ENCODE data around the gene DCUN1D3.
"Not testable (repeated sequence)": the region's sequence is repeated elsewhere in the genome, so short reads cannot be mapped to it uniquely, and the experiment has no call there.

The DCUN1D3 gene

GRCh38 chr16:20887207-20887606 lies 13.0 kb downstream of the DCUN1D3 start:
- peak in 1 of 5 experiments; percentile 36 for DNase-seq

- no peak for DNase-seq
Observed at GRCh38 chr16:20886320-20886719, 13.8 kb downstream of the DCUN1D3 start.

- peak in 1 of 5 experiments; percentile 86 for DNase-seq
Observed at GRCh38 chr16:20884240-20884556, 16.0 kb downstream of the DCUN1D3 start.

- DNase-seq = no peak
Observed at GRCh38 chr16:20883554-20884239, 16.5 kb downstream of the DCUN1D3 start.

GRCh38 chr16:20881503-20881878 lies 18.7 kb downstream of the DCUN1D3 start:
- DNase-seq = no peak

- DNase-seq = no peak
Observed at GRCh38 chr16:20880867-20881502, 19.2 kb downstream of the DCUN1D3 start.

GRCh38 chr16:20879175-20880040 lies 20.8 kb downstream of the DCUN1D3 start:
- DNase-seq = peak in 1 of 5 experiments; percentile 69

- DNase-seq = no peak
Observed at GRCh38 chr16:20878682-20879147, 21.4 kb downstream of the DCUN1D3 start.

- peak in 1 of 5 experiments; percentile 47 for DNase-seq
Observed at GRCh38 chr16:20875355-20875650, 24.9 kb downstream of the DCUN1D3 start.

- no peak for DNase-seq
Observed at GRCh38 chr16:20874088-20874581, 26.0 kb downstream of the DCUN1D3 start.

GRCh38 chr16:20873331-20873730 lies 26.8 kb downstream of the DCUN1D3 start:
- no peak for DNase-seq

- DNase-seq = peak in 1 of 5 experiments; percentile 19
Observed at GRCh38 chr16:20871941-20872815, 28.0 kb downstream of the DCUN1D3 start.

GRCh38 chr16:20871258-20871657 lies 28.9 kb downstream of the DCUN1D3 start:
- DNase-seq = no peak

- DNase-seq = no peak
Observed at GRCh38 chr16:20870122-20870820, 29.9 kb downstream of the DCUN1D3 start.

- DNase-seq = no peak
Observed at GRCh38 chr16:20868890-20869289, 31.3 kb downstream of the DCUN1D3 start.

- DNase-seq = no peak
Observed at GRCh38 chr16:20867585-20867984, 32.6 kb downstream of the DCUN1D3 start.

- DNase-seq = no peak
Observed at GRCh38 chr16:20866801-20867200, 33.4 kb downstream of the DCUN1D3 start.

- no peak for DNase-seq
Observed at GRCh38 chr16:20866145-20866772, 33.9 kb downstream of the DCUN1D3 start.

- DNase-seq = peak in 1 of 5 experiments; percentile 64
Observed at GRCh38 chr16:20865420-20866131, 34.6 kb downstream of the DCUN1D3 start.

- not testable (repeated sequence) for DNase-seq
Observed at GRCh38 chr16:20864376-20864775, 35.8 kb downstream of the DCUN1D3 start.
